ENCODE measurements around the gene SLC45A3. TPM values are rescaled to one million over a fixed set of nuclear protein-coding genes. Genes with fewer than 3 reads are reported as not detected.

The SLC45A3 gene
- total RNA-seq, 1 experiment from 2014 or later, result 16.7 TPM

DNA sequence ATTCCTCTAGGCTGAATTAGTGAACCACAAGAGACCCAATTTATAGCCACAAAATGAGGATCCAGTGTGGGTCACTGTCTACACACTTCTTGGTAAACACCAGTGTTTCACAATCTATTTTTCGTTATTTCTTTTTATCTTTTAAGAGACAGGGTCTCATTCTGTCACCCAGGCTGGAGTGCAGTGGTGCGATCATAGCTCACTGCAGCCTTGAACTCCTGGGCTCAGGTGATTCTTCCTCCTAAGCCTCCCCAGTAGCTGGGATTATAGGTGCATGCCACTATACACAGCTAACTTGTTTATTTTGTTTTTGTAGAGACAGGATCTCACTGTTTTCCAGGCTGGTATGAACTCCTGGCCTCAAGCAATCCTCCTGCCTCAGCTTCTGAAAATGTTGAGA is 29.3 kb upstream of the SLC45A3 start:
- no peaks in the 10 kb centered on the region for H3K9me3 Mint-ChIP-seq
- no peak overlapping the region for H3K14ac ChIP-seq (ENCODE audit: insufficient read depth, low read length)

More for the DNA sequence above, 29.3 kb upstream of the SLC45A3 start:
- Histone ChIP-seq H3K18ac (ENCODE audit: insufficient read length, low read depth, low read length) (no peak overlapping the region), H2BK5ac (ENCODE audit: insufficient read length, low read length) (no peak overlapping the region), H3K9ac (ENCODE audit: extremely low read depth, insufficient read length, low read length) (no peak overlapping the region), H2BK20ac (ENCODE audit: low read depth, low read length, poor library complexity, severe bottlenecking) (no peak overlapping the region), H3K23ac (ENCODE audit: insufficient read length, low read depth, low read length) (no peak overlapping the region), H2BK120ac (ENCODE audit: low read depth, low read length, poor library complexity, severe bottlenecking) (no peak overlapping the region), H3T11ph (ENCODE audit: low read length) (no peak overlapping the region), H3K56ac (ENCODE audit: insufficient read length, low read depth, low read length) (no peak overlapping the region), H3K4me1 (ENCODE audit: insufficient read depth, low read length) (no peaks in the 10 kb centered on the region), H2BK15ac (ENCODE audit: low read depth, low read length) (no peak overlapping the region), H3K27me3 (ENCODE audit: insufficient read depth, low read length) (no peaks in the 10 kb centered on the region), H2AFZ (ENCODE audit: low read length) (no peak overlapping the region), H3K9me3 (ENCODE audit: control insufficient read depth, low read depth, low read length) (no peaks in the 10 kb centered on the region), H3K27ac (ENCODE audit: insufficient read length, low read depth, low read length) (no peak overlapping the region), H3K4me2 (ENCODE audit: insufficient read depth, insufficient read length, low read length) (no peak overlapping the region), H2AK5ac (ENCODE audit: insufficient read length, low read length) (no peak overlapping the region), H4K91ac (ENCODE audit: insufficient read length, low read depth, low read length) (no peak overlapping the region), H3K79me2 (ENCODE audit: insufficient read depth, low read length) (no peaks in the 10 kb centered on the region), H2BK12ac (ENCODE audit: insufficient read length, low read depth, low read length) (no peak overlapping the region), H4K5ac (ENCODE audit: insufficient read length, low read depth, low read length) (no peak overlapping the region), H4K20me1 (ENCODE audit: control insufficient read depth, insufficient read depth, insufficient read length) (no peaks in the 10 kb centered on the region), H3K4ac (ENCODE audit: low read depth, low read length) (no peak overlapping the region), H4K8ac (replicated peaks; ENCODE audit: insufficient read length, low read depth, low read length) (no peak overlapping the region), H3K79me1 (ENCODE audit: insufficient read depth, low read depth, low read length, poor library complexity, severe bottlenecking) (no peaks in the 10 kb centered on the region), H3K23me2 (ENCODE audit: insufficient read length, low read depth, low read length, poor library complexity, severe bottlenecking) (no peaks in the 10 kb centered on the region)
- H3K27ac Mint-ChIP-seq, result no peak overlapping the region
- H3K4me1 Mint-ChIP-seq, result peaks cover 18 to 23% of the 10 kb centered on the region in 2 experiments
- no peak for DNase-seq
- no CpG with 5 or more reads among the region's 2 CpGs for WGBS (ENCODE audit: extremely low coverage, insufficient read length, low lambda C conversion rate)
- no peak overlapping the region for H3K4me3 Mint-ChIP-seq
- TF ChIP-seq CTCF (conservative IDR thresholded peaks at IDR 0.05), result no peak
- no peaks in the 10 kb centered on the region for H3K27me3 Mint-ChIP-seq (ENCODE audit: low read depth)
- H3K36me3 Mint-ChIP-seq (ENCODE audit: insufficient read depth in 1 of 3, low read depth in 3 of 3), result peaks cover 0 to 4% (median 4%) of the 10 kb centered on the region in 3 experiments; a peak in 4 of 7 replicates
